GM19193 (cell line): Measurements from ENCODE around the gene SOHLH1.

Experiments used
- POLR2A ChIP-seq: IDR thresholded peaks from 4 replicates; pipeline ENCODE4 v1.6.1; 2011; ENCODE audit not compliant: insufficient read depth, insufficient read length; ENCODE audit errors: extremely low read depth

SOHLH1 gene

GRCh38 chr9:135736272-135736978, 37.1 kb upstream of the SOHLH1 start:
- TF ChIP-seq POLR2A: no peak

GRCh38 chr9:135734616-135735144, 35.4 kb upstream of the SOHLH1 start:
- no peak for TF ChIP-seq POLR2A

- no peak for TF ChIP-seq POLR2A
Observed at GRCh38 chr9:135732569-135733257, 33.4 kb upstream of the SOHLH1 start.

GRCh38 chr9:135731454-135731853, 32.2 kb upstream of the SOHLH1 start:
- no peak for TF ChIP-seq POLR2A

DNA sequence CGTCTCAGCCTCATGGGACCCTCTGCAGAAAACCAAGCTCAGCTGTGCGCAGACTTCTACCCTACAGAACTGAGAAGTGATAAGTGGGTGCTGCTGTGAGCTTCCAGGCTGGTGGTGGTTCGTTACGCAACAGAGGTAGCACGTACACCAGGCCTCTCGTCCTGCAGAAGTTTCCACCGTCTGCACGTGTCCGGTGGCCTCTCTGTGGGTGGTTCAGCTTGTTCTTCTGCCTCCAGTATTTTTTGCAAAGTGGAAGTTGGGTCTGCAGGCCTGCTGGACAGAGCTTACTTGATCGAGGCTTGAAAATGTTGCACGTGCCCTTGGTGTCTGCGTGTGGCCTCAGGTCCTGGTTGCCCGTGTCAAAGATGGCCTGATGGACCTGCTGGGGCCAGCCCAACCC, 30.2 kb upstream of the SOHLH1 start:
- no peak for TF ChIP-seq POLR2A

- no peak for TF ChIP-seq POLR2A
Observed at GRCh38 chr9:135728436-135729110, 29.3 kb upstream of the SOHLH1 start.

GRCh38 chr9:135727257-135727875, 28.1 kb upstream of the SOHLH1 start:
- TF ChIP-seq POLR2A: no peak

DNA sequence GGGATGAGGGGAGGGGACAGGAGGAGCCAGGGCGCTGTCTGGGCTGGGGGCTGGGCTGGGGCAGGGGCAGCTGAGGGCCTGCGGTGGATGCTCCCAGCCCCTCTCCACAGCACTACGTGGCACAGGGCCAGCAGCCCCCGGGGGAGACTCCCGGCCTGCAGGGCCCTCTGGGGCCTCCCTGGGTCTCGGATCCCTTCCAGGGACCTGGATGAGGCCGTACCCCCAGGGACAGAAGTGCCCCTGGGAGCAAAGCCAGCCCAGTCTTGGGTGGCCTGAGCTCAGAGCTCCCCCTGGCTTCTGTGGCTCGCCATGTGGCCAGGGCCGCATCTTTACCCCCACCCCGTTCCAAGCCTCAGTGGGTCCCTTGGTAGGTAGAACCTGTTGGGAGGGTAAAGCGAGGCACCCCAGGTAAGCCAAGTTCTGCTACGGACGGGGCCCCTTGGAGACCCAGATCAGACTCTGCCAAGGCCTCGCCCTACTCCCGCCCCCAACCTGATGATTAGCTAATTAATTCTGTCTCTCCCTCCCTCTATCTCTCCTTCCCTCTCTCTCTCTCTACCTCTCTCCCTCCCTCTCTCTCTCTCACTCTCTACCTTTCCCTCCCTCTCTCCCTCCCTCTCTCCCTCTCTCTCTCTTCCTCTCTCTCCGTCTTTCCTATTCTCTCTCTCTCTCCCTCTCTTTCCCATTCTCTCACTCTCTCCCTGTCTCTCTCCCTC, 27.0 kb upstream of the SOHLH1 start:
- TF ChIP-seq POLR2A: no peak

- TF ChIP-seq POLR2A: no peak
Observed at GRCh38 chr9:135724186-135724787, 25.0 kb upstream of the SOHLH1 start.

GRCh38 chr9:135722365-135722764, 23.1 kb upstream of the SOHLH1 start:
- no peak for TF ChIP-seq POLR2A

- TF ChIP-seq POLR2A: no peak
Observed at GRCh38 chr9:135719472-135719871, 20.2 kb upstream of the SOHLH1 start.

DNA sequence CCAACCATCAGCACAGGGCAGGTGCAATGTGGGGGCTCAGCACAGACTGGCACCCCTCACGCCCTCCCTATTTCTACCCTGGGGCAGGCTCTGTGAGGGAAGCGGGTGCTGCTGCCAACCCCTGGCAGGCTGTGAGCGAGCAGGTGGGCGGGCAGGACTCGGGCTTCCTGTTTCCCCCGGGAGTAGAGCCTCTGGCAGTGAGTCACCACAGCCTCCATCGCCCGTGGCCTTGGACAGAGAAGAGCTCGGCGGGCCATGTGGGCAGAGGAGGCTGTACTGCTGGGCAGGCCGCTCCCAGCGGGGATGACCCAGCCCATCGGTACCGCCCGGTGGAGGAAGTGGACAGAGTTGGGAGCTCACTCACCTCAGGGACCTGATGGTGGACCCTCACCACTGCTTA, 19.3 kb upstream of the SOHLH1 start:
- no peak for TF ChIP-seq POLR2A

- no peak for TF ChIP-seq POLR2A
Observed at GRCh38 chr9:135717410-135717809, 18.1 kb upstream of the SOHLH1 start.

- no peak for TF ChIP-seq POLR2A
Observed at GRCh38 chr9:135716045-135716444, 16.8 kb upstream of the SOHLH1 start.
